ENCODE measurements around the gene KRTAP25-1.
A peak's percentile ranks its signal among the peaks of the same experiment; 100 is the strongest.

The KRTAP25-1 gene

DNA sequence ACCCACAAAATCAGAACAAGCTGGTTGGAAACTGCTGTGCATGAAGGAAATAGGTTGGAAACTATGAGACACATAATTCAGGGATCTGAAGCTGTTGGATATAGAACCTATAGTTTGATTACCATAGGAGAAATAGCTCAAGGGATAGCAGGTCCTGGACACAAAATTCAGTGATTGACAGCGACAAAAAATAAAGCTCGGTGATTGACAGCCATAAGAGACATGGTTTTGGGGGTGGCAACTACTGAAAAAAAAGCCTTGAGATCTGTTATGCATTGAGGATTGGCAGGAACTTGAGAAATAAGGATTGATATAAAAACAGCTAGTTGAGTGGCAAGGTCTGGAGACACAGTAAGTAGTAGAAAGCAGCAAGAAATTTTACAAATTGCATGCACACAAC lies at the start of gene KRTAP25-1:
KRTAP25-1 (minus strand) TSS at position 300 of the 400 bp plus-strand sequence; CDS start at position 276, 24 bp downstream.
- in situ Hi-C loops (cut with MboI; ENCODE audit: low pct_unique_long_range_greater_than_20kb, low sequenced_read_pairs), result no loop called here
- DNase-seq, result no peak

DNA sequence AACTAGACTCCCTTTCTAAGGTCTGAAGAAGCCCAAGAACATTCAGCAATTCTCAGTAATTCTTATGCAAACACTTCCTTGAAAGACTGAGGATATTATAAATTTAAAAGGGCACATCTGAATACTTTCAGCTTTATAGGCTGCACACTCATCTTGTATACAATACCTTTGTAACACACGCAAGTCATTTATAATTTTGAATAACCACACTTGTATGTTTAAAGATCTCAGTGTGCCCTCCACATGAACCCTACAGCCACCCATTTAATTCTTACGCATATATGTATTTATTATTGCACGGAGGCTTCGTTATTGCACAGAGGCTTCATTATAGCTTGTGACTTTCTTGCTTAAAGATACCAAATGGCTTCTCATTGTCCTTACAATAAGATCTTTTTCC lies 49.4 kb upstream of the KRTAP25-1 start:
- in situ Hi-C loops (cut with MboI; ENCODE audit: low pct_unique_long_range_greater_than_20kb, low sequenced_read_pairs), result no loop called here
- no peak for DNase-seq

DNA sequence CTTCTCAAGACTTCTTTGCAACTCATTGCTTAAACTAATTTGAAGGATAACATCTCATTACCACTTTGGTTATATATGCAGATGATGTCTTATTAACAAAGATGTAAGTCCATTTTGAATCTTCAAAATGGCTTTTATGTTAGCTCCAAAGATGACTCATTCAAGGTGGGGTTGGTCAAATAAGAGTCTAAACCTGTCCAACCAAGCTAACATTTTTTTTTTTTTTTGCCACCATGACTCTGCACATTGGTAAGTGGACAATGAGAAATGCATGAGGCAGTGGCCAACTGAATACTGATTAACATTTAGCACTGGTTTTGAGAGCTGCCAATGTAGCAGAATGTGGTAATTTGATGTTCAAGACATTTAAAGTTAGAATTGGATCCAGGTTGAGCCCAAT lies 48.5 kb upstream of the KRTAP25-1 start:
- DNase-seq, result no peak
- in situ Hi-C loops (cut with MboI; ENCODE audit: low pct_unique_long_range_greater_than_20kb, low sequenced_read_pairs), result no loop called here

DNA sequence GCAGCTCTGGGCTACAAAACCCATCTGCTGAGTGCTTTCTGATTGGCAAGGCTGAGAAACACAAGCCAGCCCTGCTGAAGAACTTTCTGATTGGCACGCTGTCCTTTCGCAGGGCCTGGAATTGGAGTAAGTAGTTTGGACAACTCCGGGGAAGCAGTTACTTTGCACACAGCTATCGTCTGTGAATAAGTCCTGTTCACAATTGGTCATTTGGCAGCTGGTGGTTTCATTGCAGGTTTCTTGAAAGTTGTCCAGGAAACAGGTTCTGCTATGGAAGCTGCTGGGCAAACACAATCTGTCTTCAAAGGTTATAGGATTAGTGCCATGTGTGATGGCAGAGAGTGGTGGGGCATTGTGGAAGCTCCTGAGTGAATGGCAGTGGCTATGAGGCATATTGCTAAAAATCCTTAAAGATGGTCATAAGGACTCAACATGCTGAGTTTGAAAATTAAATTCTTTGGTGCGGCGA lies 48.0 kb upstream of the KRTAP25-1 start, which contains the start of gene KRTAP27-1:
KRTAP27-1 (minus strand) TSS at position 419 of the 469 bp plus-strand sequence; CDS start at position 393, 26 bp downstream.
- in situ Hi-C loops (cut with MboI; ENCODE audit: low pct_unique_long_range_greater_than_20kb, low sequenced_read_pairs), result no loop called here
- DNase-seq, result no peak

DNA sequence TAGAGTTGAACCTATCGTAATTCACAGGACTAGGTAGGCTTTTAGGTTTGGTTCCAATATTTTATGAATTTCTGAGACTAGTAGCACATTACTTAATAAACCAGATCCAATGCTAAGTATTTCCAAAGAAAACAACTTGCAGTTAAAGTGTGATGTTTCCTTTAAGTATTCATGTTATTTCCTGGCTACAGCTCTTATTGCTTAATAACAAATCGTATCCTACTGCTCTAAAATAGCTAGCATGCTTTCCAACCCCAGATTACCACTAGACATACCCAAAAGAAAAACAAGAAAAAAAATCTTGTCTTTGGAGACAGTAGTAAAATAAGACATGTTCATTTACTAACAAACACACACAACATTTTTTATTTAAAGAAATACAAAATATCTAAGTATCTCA lies 47.3 kb upstream of the KRTAP25-1 start:
- no peak for DNase-seq
- in situ Hi-C loops (cut with MboI; ENCODE audit: low pct_unique_long_range_greater_than_20kb, low sequenced_read_pairs), result no loop called here

DNA sequence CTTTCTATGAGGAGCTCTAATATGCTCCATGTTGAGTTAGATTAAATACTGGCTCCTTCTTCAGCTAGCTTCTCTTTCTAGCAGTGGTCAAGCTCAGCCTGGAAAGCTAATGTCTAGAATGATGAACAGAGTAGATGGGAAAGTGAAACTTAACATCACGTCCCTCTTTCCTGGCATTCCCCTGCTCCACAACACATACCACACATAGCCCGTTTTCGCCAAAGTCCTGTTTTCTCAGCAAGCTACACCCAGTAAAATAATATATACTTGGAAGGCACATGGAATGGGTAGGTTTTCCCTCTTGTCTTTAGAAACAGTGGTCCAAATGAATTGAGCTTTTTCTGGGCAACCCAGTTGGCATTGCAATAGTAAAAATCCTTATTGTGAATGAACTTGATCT lies 44.4 kb upstream of the KRTAP25-1 start:
- in situ Hi-C loops (cut with MboI; ENCODE audit: low pct_unique_long_range_greater_than_20kb, low sequenced_read_pairs), result no loop called here
- no peak for DNase-seq

GRCh38 chr21:30332681-30333080 lies 43.4 kb upstream of the KRTAP25-1 start:
- in situ Hi-C loops (cut with MboI; ENCODE audit: low pct_unique_long_range_greater_than_20kb, low sequenced_read_pairs), result no loop called here
- no peak for DNase-seq

DNA sequence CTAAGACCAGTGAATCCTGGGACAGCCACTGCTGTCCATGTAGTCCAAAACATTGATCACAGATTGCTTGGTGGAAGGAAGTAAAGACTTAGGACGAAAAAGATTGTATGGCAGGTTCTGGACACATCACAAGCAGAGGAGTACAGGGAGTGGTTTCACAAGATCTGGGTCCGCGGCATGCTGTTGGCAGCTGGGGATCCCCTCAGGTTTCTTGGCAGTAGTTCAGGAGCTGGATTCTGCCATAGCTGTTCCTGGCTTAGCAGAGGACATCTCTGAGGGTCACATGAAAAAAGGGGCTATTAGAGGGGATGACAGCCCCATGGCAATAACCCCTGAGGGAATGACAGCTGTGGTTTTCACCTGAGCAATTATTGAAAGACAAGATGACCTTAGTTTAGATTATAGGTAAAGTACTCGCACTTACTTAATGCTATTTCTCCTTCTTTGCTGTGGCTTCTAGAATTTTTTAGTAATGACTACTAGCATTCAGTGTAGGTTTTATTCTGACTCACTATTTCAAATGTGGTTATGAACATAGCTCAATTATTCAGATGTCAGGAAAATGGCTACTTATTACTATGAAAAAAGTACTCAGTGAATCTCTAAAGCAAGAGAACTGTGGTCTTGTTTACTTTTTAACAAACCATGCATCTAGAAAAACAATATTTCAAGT lies 40.0 kb upstream of the KRTAP25-1 start:
- in situ Hi-C loops (cut with MboI; ENCODE audit: low pct_unique_long_range_greater_than_20kb, low sequenced_read_pairs), result no loop called here

GRCh38 chr21:30326390-30326789 lies 37.1 kb upstream of the KRTAP25-1 start:
- in situ Hi-C loops (cut with MboI; ENCODE audit: low pct_unique_long_range_greater_than_20kb, low sequenced_read_pairs), result no loop called here
- no peak for DNase-seq

More for the DNA sequence above, 40.0 kb upstream of the KRTAP25-1 start:
- no peak for DNase-seq

DNA sequence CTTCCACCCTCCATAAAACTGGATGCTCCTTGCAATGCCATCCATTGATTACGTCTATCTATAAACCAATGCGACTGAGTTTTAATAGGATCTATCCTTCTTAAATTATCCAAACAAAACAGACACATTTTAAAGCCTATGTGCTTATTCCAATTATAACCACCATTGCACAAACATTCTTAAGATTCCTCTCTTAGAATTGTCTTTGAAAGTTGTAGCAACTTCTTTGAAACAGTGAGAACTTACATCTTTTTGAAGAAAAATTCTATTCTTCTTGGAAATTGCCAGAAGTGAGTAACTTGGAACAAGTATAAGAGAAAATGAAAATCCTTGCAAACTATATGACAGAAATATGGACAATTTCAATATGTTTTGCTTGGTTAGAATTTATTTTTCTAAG lies 30.9 kb upstream of the KRTAP25-1 start, which contains the start of gene KRTAP26-1:
KRTAP26-1 (minus strand) TSS at position 101 of the 400 bp plus-strand sequence. CDS start 280 bp downstream, outside the sequence.
- DNase-seq, result no peak
- in situ Hi-C loops (cut with MboI; ENCODE audit: low pct_unique_long_range_greater_than_20kb, low sequenced_read_pairs), result no loop called here

- DNase-seq, result no peak
- in situ Hi-C loops (cut with MboI; ENCODE audit: low pct_unique_long_range_greater_than_20kb, low sequenced_read_pairs), result no loop called here
Observed at GRCh38 chr21:30315701-30316100, 26.4 kb upstream of the KRTAP25-1 start.

GRCh38 chr21:30306884-30307283 lies 17.6 kb upstream of the KRTAP25-1 start:
- DNase-seq, result no peak
- in situ Hi-C loops (cut with MboI; ENCODE audit: low pct_unique_long_range_greater_than_20kb, low sequenced_read_pairs), result no loop called here

DNA sequence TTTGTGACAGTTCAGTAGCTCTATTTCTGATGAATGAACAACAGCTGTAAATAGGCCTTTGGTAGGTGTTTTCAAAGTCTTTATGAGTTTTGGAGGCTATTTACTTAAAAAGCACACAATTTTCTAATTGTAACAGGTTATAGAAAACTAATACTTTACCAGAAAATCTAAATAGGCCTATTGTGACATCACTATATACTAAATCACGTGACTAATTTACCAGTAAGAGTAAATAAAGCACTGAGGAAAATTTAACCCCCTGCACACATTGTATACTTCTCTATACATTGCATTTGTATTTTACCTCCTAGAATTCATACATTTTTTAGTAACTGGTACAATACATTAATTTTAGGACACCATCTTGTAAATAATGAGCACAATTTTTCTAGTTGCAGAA lies 15.8 kb upstream of the KRTAP25-1 start:
- in situ Hi-C loops (cut with MboI; ENCODE audit: low pct_unique_long_range_greater_than_20kb, low sequenced_read_pairs), result no loop called here
- DNase-seq, result no peak

DNA sequence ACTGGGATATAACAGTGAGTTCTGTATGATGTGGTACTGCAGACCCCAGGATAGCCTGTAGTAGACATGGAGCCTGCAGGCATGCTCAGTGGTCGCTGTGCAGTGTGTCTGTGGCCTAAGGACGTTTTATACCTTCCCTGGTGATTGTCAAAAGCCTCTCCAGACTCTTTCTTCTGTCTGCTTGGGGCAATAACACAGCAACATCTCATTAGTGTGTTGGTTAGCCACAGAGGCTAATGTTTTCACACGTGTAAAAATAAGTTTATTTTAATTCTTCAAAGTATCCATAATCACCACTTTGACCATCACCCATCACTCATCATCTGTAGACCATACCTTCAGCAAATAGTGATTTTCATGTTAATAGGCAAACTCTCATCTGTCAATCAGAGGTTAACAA lies 6.5 kb downstream of the KRTAP25-1 start, which contains the start of gene KRTAP24-1:
KRTAP24-1 (minus strand) TSS at position 101 of the 400 bp plus-strand sequence; CDS start at position 83, 18 bp downstream.
- in situ Hi-C loops (cut with MboI; ENCODE audit: low pct_unique_long_range_greater_than_20kb, low sequenced_read_pairs), result no loop called here
- no peak for DNase-seq

- in situ Hi-C loops (cut with MboI; ENCODE audit: low pct_unique_long_range_greater_than_20kb, low sequenced_read_pairs), result no loop called here
Observed at GRCh38 chr21:30271611-30272010, 17.7 kb downstream of the KRTAP25-1 start.

DNA sequence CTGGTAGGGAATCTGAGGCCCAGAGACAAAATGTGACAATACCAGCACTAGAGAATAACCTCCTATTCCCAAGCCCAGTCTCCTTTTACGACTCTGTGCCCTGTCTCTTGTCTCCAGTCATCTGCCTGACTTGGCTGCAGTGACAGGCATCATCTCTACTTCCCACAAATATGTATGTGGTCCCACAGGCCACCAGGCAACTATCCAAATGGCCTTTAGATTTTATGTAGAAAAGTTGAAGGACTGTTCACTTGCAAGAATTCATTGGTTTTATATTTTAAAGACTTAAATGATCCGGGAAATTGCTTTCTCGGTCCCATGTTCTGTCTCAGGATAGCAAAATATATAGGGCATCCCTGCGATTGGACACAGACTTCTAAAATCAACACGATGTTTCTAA lies 18.2 kb downstream of the KRTAP25-1 start:
- DNase-seq, result no peak
- in situ Hi-C loops (cut with MboI; ENCODE audit: low pct_unique_long_range_greater_than_20kb, low sequenced_read_pairs), result no loop called here

More at GRCh38 chr21:30271611-30272010, 17.7 kb downstream of the KRTAP25-1 start:
- DNase-seq, result no peak

GRCh38 chr21:30269803-30270530 lies 19.3 kb downstream of the KRTAP25-1 start:
- in situ Hi-C loops (cut with MboI; ENCODE audit: low pct_unique_long_range_greater_than_20kb, low sequenced_read_pairs), result no loop called here
- no peak for DNase-seq

- in situ Hi-C loops (cut with MboI; ENCODE audit: low pct_unique_long_range_greater_than_20kb, low sequenced_read_pairs), result no loop called here
- peak; percentile 33 for DNase-seq
Observed at GRCh38 chr21:30268608-30269197, 20.6 kb downstream of the KRTAP25-1 start.

GRCh38 chr21:30257773-30258172 lies 31.5 kb downstream of the KRTAP25-1 start:
- DNase-seq, result peak; percentile 7
- in situ Hi-C loops (cut with MboI; ENCODE audit: low pct_unique_long_range_greater_than_20kb, low sequenced_read_pairs), result no loop called here

DNA sequence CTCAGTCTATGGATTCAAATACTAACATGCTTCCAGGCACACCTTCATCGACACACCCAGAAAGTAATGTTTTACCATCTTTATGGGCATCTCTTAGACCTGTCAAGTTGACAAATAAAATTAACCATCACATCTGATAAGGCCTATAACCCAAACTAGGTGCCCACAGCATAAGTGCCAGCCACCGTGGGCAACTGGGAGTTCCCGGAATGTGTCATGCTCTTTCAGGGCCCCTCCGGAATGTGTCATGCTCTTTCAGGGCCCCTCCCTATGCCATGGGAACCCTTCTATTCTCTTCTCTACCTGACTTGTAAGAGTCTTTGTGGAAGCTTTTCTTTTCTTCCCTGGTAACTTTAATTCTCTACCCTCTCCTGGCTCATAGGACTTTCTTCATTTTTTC lies 33.2 kb downstream of the KRTAP25-1 start:
- in situ Hi-C loops (cut with MboI; ENCODE audit: low pct_unique_long_range_greater_than_20kb, low sequenced_read_pairs), result no loop called here
- DNase-seq, result no peak

All from KBM-7 (cell line).